GM18526 (cell line): ENCODE results near the gene MSMO1.

Source experiments
- POLR2A ChIP-seq: IDR thresholded peaks from 3 replicates; pipeline ENCODE4 v1.6.1; 2011; ENCODE audit not compliant: insufficient read length; ENCODE audit errors: extremely low read depth

MSMO1 gene

DNA sequence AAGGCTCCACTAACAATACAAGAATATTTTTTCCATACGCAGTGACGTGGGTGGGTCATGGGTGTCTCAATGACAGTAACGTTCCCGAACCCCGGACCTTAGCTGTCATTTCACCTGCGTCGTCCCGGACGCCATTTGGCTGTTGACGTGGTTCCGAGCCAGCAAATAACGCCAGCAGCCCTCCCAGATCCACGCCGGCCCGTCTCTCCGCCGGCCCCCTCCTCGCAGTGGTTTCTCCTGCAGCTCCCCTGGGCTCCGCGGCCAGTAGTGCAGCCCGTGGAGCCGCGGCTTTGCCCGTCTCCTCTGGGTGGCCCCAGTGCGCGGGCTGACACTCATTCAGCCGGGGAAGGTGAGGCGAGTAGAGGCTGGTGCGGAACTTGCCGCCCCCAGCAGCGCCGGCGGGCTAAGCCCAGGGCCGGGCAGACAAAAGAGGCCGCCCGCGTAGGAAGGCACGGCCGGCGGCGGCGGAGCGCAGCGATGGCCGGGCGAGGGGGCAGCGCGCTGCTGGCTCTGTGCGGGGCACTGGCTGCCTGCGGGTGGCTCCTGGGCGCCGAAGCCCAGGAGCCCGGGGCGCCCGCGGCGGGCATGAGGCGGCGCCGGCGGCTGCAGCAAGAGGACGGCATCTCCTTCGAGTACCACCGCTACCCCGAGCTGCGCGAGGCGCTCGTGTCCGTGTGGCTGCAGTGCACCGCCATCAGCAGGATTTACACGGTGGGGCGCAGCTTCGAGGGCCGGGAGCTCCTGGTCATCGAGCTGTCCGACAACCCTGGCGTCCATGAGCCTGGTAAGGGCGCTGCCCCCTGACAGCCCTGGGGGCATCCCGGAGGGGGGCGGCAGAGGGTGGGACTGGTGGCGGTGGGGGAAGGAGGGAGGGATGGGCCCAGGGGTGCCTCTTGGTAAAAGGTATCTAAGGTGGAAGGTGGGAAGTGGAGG, 51.5 kb downstream of the MSMO1 start, which contains the start of gene CPE:
CPE (plus strand) TSS at position 264 of the 933 bp plus-strand sequence; CDS start at position 478, 214 bp downstream.
- TF ChIP-seq POLR2A = no peak

GRCh38 chr4:165379678-165380064, 52.2 kb downstream of the MSMO1 start:
- TF ChIP-seq POLR2A = no peak

- TF ChIP-seq POLR2A = no peak
Measured at GRCh38 chr4:165380805-165381204, 53.3 kb downstream of the MSMO1 start.

DNA sequence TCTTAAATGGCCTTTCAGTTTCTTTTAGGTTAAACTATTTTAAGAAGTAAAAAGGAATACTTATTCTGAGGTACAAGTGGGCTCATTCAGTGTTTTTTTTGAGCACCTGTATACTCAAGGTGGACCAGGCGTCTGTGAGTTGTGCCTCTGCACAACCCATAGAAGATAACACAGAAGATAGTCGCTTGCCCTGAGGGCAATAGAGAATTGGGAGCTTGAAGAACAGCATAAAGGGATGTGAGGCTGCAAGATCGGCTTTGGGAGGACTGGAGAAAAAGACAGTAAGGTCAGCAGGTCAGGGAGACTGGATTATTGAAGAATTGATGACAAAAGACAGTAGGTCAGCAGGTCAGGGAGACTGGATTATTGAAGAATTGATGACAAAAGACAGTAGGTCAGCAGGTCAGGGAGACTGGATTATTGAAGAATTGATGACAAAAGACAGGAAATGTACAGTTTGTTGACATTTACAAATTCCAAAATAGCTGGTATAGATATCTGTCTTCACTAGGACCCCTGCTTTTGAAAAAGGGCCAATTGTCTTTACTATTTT, 54.4 kb downstream of the MSMO1 start:
- TF ChIP-seq POLR2A = no peak

DNA sequence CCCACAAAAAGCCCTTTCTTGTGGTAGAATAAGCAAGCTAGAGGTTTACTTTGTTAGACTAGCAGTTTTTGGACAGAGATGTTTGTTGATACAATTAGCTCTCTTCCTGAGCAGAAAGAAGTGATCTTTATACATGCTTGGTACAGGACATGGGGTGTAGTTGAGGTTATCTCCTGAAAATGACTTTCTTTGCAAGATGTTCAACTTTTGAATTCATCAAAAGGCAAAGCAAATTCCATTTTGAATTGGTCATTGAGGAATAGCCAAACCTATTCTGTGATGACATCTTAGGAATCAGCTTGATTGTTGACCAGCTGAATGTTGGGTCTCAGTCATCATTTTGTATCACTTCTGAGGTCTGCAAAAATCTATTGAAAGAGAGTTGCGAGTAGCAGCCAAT, 55.2 kb downstream of the MSMO1 start:
- no peak for TF ChIP-seq POLR2A

DNA sequence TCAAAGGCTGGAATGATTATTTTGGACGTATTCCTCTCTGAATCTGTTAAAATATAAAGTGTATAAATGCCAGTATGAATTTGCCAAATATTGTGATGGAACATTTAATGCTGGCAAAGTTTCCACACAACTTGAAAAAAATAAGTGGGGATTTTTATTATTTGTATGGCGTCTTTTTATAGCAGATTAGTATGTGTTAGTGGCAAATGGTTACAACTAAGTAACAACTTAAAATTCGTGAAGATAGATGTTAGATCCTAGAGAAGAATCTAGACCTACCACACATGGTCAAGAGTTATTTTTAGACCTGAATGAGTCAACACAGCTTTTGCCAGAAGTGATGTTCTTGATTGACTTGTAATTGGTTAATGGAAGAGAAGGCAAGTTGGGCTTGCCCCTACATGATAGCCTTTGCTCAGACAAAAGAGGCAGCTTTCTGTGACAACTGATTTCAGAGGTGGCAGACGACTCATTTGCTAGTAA, 56.2 kb downstream of the MSMO1 start:
- no peak for TF ChIP-seq POLR2A

GRCh38 chr4:165384186-165384585, 56.7 kb downstream of the MSMO1 start:
- no peak for TF ChIP-seq POLR2A

- TF ChIP-seq POLR2A = no peak
Measured at GRCh38 chr4:165384598-165384997, 57.1 kb downstream of the MSMO1 start.

DNA sequence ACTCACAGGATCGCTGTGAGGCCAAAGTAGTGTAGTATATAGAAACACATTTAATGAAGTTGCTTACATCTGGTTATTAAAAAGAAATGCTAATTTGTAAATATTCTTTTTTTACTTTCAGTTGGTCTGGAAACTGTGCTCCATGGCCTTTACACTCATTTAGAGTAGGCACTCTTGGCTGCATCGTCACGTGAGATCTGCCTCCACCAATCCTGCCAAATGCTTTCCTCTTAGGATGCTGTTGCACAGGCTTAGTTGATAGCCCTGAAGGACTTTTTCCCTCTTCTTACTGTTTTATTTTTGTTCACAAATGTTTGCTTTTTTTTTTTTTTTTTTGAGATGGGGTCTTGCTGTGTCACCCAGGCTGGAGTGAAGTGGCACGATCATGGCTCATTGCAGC, 57.7 kb downstream of the MSMO1 start:
- TF ChIP-seq POLR2A = no peak

DNA sequence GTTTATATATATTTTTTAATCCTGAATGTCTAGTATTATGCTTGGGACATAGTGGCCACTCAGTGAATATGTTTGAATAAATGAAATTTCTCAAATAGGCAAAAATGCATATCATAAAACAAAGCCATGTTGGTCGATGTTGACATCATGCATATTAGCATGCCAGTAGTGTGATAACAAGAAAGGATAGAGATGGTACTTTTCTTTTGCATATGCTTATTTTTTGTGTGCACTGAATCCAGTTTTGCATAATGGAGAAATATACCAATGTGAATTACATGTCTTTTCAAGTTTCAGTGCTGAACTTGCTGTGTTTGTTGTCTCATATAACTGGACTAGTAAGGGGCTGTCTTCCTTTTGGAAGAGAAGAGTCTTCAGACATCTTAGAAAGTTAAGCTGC, 58.9 kb downstream of the MSMO1 start:
- TF ChIP-seq POLR2A = no peak

DNA sequence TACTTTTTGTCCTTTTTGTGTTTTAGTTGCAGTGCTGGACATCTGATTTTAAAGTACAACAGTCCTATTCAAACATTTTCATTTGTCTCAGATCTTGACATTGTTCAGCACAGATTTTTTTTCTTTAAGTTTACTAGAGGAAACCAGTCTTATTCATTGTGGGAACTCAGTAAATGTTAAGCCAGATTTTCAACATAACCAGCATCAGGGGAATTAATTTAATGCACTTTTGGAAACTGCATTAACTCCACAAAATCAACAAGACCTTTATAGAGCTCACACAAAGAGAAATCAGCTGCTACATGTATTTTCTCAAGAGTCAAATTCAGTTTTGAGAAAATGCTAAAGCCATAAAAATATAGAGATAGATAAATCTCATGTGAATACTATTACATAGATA, 61.3 kb downstream of the MSMO1 start:
- TF ChIP-seq POLR2A = no peak
